ENCODE measurements around the gene RAB11A. TPM values are rescaled to one million over a fixed set of nuclear protein-coding genes. Genes with fewer than 3 reads are reported as not detected.

Gene RAB11A
- polyA plus RNA-seq, 1 of the 3 experiments (the other 2 are of a cell fraction): 352 TPM

GRCh38 chr15:65884511-65884910 lies 15.2 kb downstream of the RAB11A start:
- Histone ChIP-seq H3K9ac (no peak overlapping the region), H3K4me3 (ENCODE audit: low read depth in 2 of 2, low read length in 1 of 2) (no peak overlapping the region), H3K4me2 (no peak overlapping the region), H3F3A (replicated peaks; ENCODE audit: insufficient read depth) (no peaks in the 10 kb centered on the region), H3K9me3 (no peaks in the 10 kb centered on the region), H3K4me1 (ENCODE audit: control insufficient read depth in 1 of 2, insufficient read depth in 2 of 2, low read depth in 1 of 2, low read length in 1 of 2) (no peaks in the 10 kb centered on the region), H3K79me2 (ENCODE audit: insufficient read depth) (peaks cover 58% of the 10 kb centered on the region), H4K20me1 (ENCODE audit: insufficient read depth) (peaks cover 3% of the 10 kb centered on the region; the same call in 1 of the 2 replicates), H3K27me3 (ENCODE audit: insufficient read depth) (no peaks in the 10 kb centered on the region), H3K36me3 (replicated peaks in 1 of 2; ENCODE audit: control insufficient read depth in 1 of 2, insufficient read depth in 2 of 2, low read length in 1 of 2) (peaks cover 87 to 88% of the 10 kb centered on the region in 2 experiments), H3K27ac (ENCODE audit: low read depth in 2 of 2, low read length in 1 of 2) (no peak overlapping the region), H2AFZ (ENCODE audit: low read depth) (no peak overlapping the region), H3K9me2 (no peaks in the 10 kb centered on the region)
- ChIA-PET CTCF (interaction anchor here (1.3 kb wide), 1 partner anchor 11 kb away, joined by 3 read pairs; no protein-coding TSS in a partner anchor), POLR2A (no interaction called here)
- DNase-seq: no peak
- TF ChIP-seq CHD2 (IDR thresholded peaks at IDR 0.05; ENCODE audit: low read length, partially characterized antibody) (no peak), NFIC (IDR thresholded peaks at IDR 0.05; ENCODE audit: borderline replicate concordance) (no peak), SIN3A (IDR thresholded peaks at IDR 0.05; ENCODE audit: borderline replicate concordance, low read depth, low read length) (no peak), ELF1 (IDR thresholded peaks at IDR 0.05) (no peak), MAX (IDR thresholded peaks at IDR 0.05; ENCODE audit: low read depth) (no peak), RFX5 (IDR thresholded peaks at IDR 0.05; ENCODE audit: low read length) (no peak), TAF1 (IDR thresholded peaks at IDR 0.05; ENCODE audit: borderline replicate concordance, low read depth, low read length) (no peak), ZBTB33 (IDR thresholded peaks at IDR 0.05; ENCODE audit: borderline replicate concordance, low read depth) (no peak), FOXM1 (IDR thresholded peaks at IDR 0.05; ENCODE audit: low read depth) (no peak), GABPA (IDR thresholded peaks at IDR 0.05; ENCODE audit: low read depth) (no peak)

- Histone ChIP-seq H3K9ac (no peak overlapping the region), H3K36me3 (replicated peaks in 1 of 2; ENCODE audit: control insufficient read depth in 1 of 2, insufficient read depth in 2 of 2, low read length in 1 of 2) (peaks cover 82 to 84% of the 10 kb centered on the region in 2 experiments), H3K27ac (ENCODE audit: low read depth in 2 of 2, low read length in 1 of 2) (no peak overlapping the region), H3K9me3 (no peaks in the 10 kb centered on the region), H3K4me2 (no peak overlapping the region), H3F3A (replicated peaks; ENCODE audit: insufficient read depth) (peaks cover 5% of the 10 kb centered on the region), H3K79me2 (ENCODE audit: insufficient read depth) (peaks cover 63% of the 10 kb centered on the region), H2AFZ (ENCODE audit: low read depth) (no peak overlapping the region), H3K4me1 (ENCODE audit: control insufficient read depth in 1 of 2, insufficient read depth in 2 of 2, low read depth in 1 of 2, low read length in 1 of 2) (no peaks in the 10 kb centered on the region), H4K20me1 (ENCODE audit: insufficient read depth) (peaks cover 10% of the 10 kb centered on the region), H3K4me3 (ENCODE audit: low read depth in 2 of 2, low read length in 1 of 2) (no peak overlapping the region), H3K9me2 (no peaks in the 10 kb centered on the region), H3K27me3 (ENCODE audit: insufficient read depth) (no peaks in the 10 kb centered on the region)
- CTCF ChIA-PET: no interaction called here
- POLR2A ChIA-PET: no interaction called here
- DNase-seq: no peak
- 86% methylated on average over 4 of the region's 4 CpGs for WGBS (ENCODE audit: low lambda C conversion rate)
- TF ChIP-seq EP300 (IDR thresholded peaks at IDR 0.05; ENCODE audit: borderline replicate concordance in 1 of 2, low read depth in 1 of 2, low read length in 1 of 2) (no peak), RAD21 (IDR thresholded peaks at IDR 0.05; ENCODE audit: low read length) (no peak), MXI1 (IDR thresholded peaks at IDR 0.05; ENCODE audit: low read depth, low read length) (no peak), ELF1 (IDR thresholded peaks at IDR 0.05) (no peak), GATA2 (CRISPR knock-in tag; IDR thresholded peaks at IDR 0.05) (no peak)
These were observed 16.5 kb downstream of the RAB11A start for GRCh38 chr15:65885668-65886218.
